GM10847 (cell line): ENCODE measurements around the gene SLC9C1.

ENCODE experiments used
- POLR2A ChIP-seq: IDR thresholded peaks from 2 replicates; pipeline ENCODE4 v1.6.1; 2011; ENCODE audit not compliant: insufficient read length; ENCODE audit errors: extremely low read depth

SLC9C1 gene

DNA sequence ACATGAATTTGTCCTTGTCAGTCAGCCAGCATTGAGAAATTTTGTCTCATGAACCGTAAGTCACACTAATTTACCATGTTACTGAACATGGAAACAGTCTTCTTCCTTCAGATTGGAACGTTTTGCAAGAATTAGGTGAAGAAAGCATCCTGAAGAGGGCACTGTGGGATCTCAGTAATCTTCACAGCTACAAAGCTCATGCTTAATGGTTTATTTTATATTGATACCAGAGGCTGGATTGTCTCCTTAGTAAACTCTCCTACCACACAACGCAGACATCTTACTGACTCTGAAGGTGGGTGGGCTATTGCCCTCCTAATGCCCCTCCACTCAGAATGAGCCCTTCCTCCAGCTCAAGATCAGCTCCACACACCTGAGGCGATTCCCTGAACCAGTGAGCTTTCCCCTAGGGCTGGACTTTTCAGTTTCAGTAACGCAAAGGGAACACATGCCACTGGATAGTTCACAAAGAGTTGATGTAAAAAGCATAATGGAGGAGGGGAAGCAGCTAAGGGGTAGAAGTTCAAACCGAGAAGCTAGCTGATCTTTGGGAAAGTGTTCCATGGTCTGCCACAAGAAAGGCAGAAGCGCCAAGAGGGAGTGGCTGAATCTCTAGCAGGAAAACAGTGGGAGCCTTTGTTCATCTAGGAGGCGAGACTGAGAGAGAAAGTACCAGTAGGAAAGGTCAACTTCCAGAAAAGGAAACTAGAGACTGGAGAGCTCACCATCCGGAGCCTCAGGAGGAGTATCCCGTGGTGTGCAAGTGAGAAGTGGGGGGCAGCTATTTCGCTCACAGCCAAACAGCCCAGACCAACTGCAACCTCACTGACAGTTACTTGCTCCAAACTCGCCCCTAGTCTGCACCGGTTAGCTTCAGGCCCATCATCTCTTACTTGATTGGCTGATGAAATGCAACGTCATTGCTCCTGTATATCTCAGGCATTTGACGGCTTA, at the start of gene SLC9C1:
TSS of gene SLC9C1 (minus strand) at position 849 of the 954 bp plus-strand sequence. CDS start 7,425 bp downstream, outside the sequence.
- no peak for TF ChIP-seq POLR2A

- TF ChIP-seq POLR2A = no peak
Measured at GRCh38 chr3:112341386-112341785, 47.4 kb upstream of the SLC9C1 start.

DNA sequence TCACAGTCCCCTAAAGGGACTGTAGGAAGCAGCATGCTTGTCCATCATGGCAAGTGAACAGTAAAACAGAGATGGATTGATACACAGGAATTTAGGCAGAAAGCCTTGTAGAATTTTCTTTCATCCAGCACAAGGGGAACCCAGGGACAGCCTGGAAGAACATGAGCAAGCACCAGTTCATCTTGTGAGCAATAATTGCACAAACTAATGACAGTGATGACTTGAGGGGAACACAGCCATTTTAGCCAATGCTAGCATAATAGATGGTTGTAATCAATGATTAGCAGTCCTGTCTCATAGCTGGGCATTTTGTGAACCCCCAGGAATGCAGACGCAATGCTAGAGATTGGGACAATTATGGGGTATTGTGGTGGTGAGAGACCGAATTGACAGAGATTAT, 45.6 kb upstream of the SLC9C1 start:
- no peak for TF ChIP-seq POLR2A

DNA sequence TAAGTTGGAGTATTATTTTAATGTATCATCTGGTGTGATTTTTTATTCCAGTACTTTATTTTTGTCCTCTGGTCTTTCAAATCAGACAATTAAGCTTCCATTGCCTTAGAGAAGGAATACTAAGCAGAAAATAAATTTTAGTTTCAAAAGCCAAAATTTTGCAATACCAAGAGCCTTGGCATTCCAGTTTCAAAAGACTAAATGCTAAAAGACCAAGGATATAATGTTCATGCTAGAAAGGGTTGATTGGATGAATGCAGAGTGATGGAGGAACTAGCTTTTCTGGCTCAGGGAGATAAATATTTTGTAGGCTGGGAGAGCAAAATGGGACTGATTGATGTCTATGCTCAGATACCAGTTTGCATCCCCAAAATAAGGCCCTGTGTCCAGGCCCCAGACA, 45.1 kb upstream of the SLC9C1 start:
- no peak for TF ChIP-seq POLR2A

DNA sequence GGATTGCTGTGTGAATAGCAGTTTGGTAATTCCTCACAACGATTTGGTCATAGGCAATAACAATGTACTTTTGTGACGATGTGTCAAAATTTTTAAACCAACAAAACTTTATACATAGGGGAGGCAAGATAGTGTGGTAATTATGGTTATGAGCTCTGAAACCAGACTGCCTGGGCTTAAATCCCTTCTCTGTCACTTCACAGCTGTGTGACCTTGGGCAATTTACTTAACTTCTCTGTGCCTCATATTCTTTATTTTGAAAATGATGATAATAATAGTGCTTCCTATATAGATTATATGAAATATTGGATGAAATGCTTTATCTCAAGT, 44.7 kb upstream of the SLC9C1 start:
- no peak for TF ChIP-seq POLR2A

DNA sequence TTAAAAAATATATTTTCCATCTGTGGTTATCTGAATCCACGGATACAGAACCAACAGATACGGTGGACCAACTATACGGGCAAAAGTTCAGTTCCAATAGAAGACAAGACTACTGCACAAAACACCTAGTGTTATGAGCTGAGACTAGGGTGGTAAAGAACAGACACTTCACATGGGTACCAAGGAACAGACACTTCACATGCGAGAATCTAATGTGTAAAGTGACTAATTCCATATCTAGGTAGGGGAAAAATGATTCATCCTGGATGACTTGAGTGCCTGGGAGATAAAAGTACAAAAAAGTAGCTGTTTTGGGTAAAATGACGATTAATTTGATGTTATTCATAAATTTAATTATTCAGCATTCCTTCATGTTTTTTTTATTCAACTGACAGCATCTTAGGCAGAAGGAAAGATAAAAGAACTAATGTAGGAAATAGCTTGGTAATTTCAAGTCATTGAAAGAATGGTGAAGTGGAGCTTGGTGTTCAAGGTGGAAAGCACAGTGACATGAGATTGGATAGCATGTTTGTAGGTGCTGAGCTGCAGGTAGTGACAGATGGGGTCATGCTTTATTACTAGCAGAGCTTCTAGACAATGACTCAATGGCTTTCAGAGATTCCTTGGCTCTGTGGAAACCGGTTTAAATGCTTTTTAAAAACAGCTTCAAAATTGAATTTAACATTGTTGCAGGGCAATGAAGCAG, 44.2 kb upstream of the SLC9C1 start:
- TF ChIP-seq POLR2A = no peak

- TF ChIP-seq POLR2A = no peak
Measured at GRCh38 chr3:112335434-112335781, 41.4 kb upstream of the SLC9C1 start.

DNA sequence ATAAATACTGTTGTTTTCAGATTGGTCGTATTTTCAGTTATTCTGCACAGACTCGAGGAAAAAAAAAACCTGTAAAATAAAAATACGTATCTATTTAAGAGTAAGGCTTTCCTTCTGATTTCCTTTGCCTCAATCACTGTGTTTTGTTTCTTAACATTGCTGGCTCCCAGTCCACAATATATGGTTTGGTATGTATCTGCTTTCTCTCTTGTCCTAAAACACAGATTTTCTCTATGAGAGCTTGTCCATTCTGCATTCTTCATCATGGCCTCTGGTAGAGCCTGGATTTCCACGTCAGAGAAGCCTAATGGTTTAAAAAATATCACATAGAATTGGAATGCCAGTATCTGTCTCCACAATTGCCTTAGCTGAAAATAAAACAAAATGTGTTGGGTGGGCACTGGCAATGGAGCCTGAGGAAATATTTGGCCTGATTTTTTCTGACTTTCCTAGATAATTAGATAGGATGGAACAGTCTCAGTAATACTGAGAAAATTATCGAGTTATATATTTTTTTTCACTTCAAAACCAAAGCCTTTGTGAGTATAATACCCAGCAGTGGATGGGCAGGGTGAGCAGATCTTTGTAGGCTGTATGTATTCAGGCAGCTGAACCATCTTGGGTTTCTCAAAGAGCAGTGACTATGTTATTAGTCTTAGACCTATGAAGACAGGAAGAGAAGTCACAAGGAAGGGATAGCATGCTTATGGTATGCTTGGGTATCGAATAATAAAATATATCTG, 40.8 kb upstream of the SLC9C1 start:
- TF ChIP-seq POLR2A = no peak

GRCh38 chr3:112333381-112334317, 39.6 kb upstream of the SLC9C1 start:
- no peak for TF ChIP-seq POLR2A

DNA sequence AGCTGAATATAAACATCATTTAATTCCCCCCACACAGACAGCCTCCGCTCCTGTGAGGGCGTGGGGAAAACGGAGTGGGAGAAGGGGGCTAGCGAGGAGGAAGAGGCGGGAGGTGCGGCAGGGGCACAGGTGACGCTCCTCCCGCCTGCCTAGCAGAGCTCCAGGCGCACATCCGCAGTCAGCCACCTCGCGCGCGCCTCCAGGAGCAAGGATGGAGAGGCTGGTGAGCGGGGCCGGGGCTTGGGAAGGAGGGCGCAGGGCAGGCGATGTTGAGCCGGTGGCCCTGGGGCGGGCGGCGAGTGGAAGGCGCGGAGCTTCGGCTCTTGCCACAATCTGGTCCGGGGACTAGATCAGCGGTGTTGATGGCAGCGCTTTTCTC, 39.0 kb upstream of the SLC9C1 start, which contains the start of gene CD200:
TSS of gene CD200 (plus strand) at position 155 of the 379 bp plus-strand sequence. CDS start at position 212, 57 bp downstream.
- TF ChIP-seq POLR2A = peak; percentile 51

DNA sequence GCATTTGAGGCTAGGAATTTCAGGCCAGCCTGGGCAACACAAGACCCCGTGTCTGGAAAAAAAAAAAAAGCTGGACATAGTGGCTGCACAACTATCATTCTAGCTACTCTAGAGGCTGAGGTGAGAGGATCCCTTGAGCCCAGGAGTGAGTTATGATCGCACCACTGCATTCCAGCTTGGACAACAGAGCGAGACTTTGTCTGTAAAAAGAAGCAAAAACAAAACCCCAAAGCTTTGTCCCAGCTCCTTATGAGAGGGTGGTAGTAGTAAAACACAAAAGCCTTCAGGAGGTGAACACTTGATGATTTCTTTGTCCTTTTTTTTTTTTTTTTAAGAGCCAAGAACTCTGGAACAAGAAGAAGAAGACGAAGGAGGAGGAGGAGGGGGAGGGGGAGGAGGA, 37.8 kb upstream of the SLC9C1 start:
- TF ChIP-seq POLR2A = no peak

GRCh38 chr3:112327371-112327951, 33.4 kb upstream of the SLC9C1 start:
- no peak for TF ChIP-seq POLR2A

DNA sequence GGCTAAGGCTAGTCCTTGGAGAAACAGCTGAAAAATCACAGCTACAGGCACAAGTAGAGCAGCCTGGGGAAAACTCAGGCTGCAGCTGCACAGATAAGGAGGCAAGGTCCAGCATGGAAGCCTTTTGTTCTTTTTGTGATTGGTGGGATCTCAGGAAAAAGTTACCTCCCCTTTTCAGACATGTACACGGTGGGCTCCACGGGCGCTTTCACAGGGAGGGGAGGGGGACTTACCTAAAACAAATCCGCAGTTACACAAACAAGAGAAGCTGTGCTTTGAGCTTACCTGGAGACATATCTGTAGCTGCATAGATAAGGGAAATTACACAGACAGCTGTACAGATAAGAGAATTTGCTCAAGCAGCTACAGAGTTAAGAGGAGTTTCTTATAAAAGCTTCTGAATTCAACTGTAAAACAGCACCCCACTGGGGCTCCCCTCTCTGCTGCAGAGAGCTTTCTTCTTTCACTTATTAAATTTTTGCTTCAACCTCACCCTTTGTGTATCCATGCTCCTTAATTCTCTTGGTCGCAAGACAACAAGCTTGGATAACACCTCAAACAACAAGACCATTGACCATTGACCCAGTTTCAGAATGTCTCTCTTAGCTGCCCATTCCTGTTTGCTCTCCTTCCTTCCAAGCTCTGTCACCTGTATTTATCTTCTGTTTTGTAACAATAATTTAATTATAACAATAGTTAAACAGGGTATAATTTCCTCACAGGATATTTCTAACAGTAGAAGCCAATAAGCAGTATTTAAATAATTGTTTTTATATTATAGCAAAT, 28.0 kb upstream of the SLC9C1 start:
- TF ChIP-seq POLR2A = no peak

DNA sequence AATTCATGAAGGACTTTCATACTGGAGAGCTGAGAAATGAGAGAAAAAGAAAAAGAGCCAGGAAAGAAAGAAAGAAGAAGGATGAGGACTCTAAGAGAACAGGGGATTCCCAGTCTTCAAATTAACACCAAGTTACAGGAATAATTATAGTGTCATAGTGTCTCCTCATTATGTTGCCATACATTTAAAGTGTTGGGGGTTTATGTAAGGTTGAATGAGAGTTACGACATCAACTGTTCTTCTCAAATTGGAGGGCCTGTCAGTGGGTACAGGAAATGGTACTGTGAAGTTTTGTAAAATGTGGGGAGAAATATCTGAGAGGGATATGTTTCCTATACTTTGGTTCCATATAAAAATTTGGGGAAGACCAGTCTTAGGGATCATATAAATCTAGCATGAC, 26.7 kb upstream of the SLC9C1 start:
- TF ChIP-seq POLR2A = no peak
